ENCODE measurements around the gene SYTL2. TPM values are rescaled to one million over a fixed set of nuclear protein-coding genes. Genes with fewer than 3 reads are reported as not detected.

Gene SYTL2
- total RNA-seq, 1 experiment from 2014 or later, result 5.2 TPM

- no peaks in the 10 kb centered on the region for H3K23me2 ChIP-seq (ENCODE audit: insufficient read length, low read depth, low read length, poor library complexity, severe bottlenecking)
- no peak overlapping the region for H2BK12ac ChIP-seq (ENCODE audit: insufficient read length, low read depth, low read length)
- H3K4me2 ChIP-seq (ENCODE audit: insufficient read depth, insufficient read length, low read length), result no peak overlapping the region
- no peak overlapping the region for H3T11ph ChIP-seq (ENCODE audit: low read length)
- WGBS (ENCODE audit: extremely low coverage, insufficient read length, low lambda C conversion rate), result no CpG with 5 or more reads among the region's 2 CpGs
- no peak overlapping the region for H2AK5ac ChIP-seq (ENCODE audit: insufficient read length, low read length)
- no peak overlapping the region for H2BK20ac ChIP-seq (ENCODE audit: low read depth, low read length, poor library complexity, severe bottlenecking)
- H4K5ac ChIP-seq (ENCODE audit: insufficient read length, low read depth, low read length), result no peak overlapping the region
- Mint-ChIP-seq H3K27ac (no peak overlapping the region), H3K4me3 (no peak overlapping the region), H3K4me1 (peaks cover 0 to 4% of the 10 kb centered on the region in 2 experiments; a peak in 1 of 4 replicates), H3K9me3 (peaks cover 0 to 3% of the 10 kb centered on the region in 2 experiments; a peak in 2 of 5 replicates), H3K27me3 (ENCODE audit: low read depth) (no peaks in the 10 kb centered on the region), H3K36me3 (ENCODE audit: insufficient read depth in 1 of 3, low read depth in 3 of 3) (no peaks in the 10 kb centered on the region)
- no peaks in the 10 kb centered on the region for H3K4me1 ChIP-seq (ENCODE audit: insufficient read depth, low read length)
- H2BK120ac ChIP-seq (ENCODE audit: low read depth, low read length, poor library complexity, severe bottlenecking), result no peak overlapping the region
- no peaks in the 10 kb centered on the region for H3K79me1 ChIP-seq (ENCODE audit: insufficient read depth, low read depth, low read length, poor library complexity, severe bottlenecking)
- H4K91ac ChIP-seq (ENCODE audit: insufficient read length, low read depth, low read length), result no peak overlapping the region
- H4K8ac ChIP-seq (replicated peaks; ENCODE audit: insufficient read length, low read depth, low read length), result no peak overlapping the region
- no peak overlapping the region for H3K27ac ChIP-seq (ENCODE audit: insufficient read length, low read depth, low read length)
- no peak overlapping the region for H2AFZ ChIP-seq (ENCODE audit: low read length)
- no peaks in the 10 kb centered on the region for H3K79me2 ChIP-seq (ENCODE audit: insufficient read depth, low read length)
- H2BK15ac ChIP-seq (ENCODE audit: low read depth, low read length), result no peak overlapping the region
- no peak overlapping the region for H3K4ac ChIP-seq (ENCODE audit: low read depth, low read length)
- no peaks in the 10 kb centered on the region for H4K20me1 ChIP-seq (ENCODE audit: control insufficient read depth, insufficient read depth, insufficient read length)
- no peaks in the 10 kb centered on the region for H3K27me3 ChIP-seq (ENCODE audit: insufficient read depth, low read length)
- no peak for TF ChIP-seq CTCF (conservative IDR thresholded peaks at IDR 0.05)
- no peak overlapping the region for H3K9ac ChIP-seq (ENCODE audit: extremely low read depth, insufficient read length, low read length)
- no peak overlapping the region for H3K56ac ChIP-seq (ENCODE audit: insufficient read length, low read depth, low read length)
- H3K18ac ChIP-seq (ENCODE audit: insufficient read length, low read depth, low read length), result no peak overlapping the region
- H3K23ac ChIP-seq (ENCODE audit: insufficient read length, low read depth, low read length), result no peak overlapping the region
- DNase-seq, result no peak
- no peak overlapping the region for H2BK5ac ChIP-seq (ENCODE audit: insufficient read length, low read length)
- H3K14ac ChIP-seq (ENCODE audit: insufficient read depth, low read length), result no peak overlapping the region
- no peaks in the 10 kb centered on the region for H3K9me3 ChIP-seq (ENCODE audit: control insufficient read depth, low read depth, low read length)
Measured at GRCh38 chr11:85791409-85791990, 19.4 kb downstream of the SYTL2 start.
